CD4-positive, alpha-beta T cell treated with Interleukin-6 at 100 ng/mL for 8 hours (primary cell): ENCODE measurements around the gene TBC1D19.
"Not testable (repeated sequence)": the region's sequence is repeated elsewhere in the genome, so short reads cannot be mapped to it uniquely, and the experiment has no call there.

Source experiments
- DNase-seq: peaks from one replicate; pipeline ENCODE4 v3.0.0-alpha.2; 2020; ENCODE audit warnings: mixed read lengths, low spot score

The TBC1D19 gene, protein sequence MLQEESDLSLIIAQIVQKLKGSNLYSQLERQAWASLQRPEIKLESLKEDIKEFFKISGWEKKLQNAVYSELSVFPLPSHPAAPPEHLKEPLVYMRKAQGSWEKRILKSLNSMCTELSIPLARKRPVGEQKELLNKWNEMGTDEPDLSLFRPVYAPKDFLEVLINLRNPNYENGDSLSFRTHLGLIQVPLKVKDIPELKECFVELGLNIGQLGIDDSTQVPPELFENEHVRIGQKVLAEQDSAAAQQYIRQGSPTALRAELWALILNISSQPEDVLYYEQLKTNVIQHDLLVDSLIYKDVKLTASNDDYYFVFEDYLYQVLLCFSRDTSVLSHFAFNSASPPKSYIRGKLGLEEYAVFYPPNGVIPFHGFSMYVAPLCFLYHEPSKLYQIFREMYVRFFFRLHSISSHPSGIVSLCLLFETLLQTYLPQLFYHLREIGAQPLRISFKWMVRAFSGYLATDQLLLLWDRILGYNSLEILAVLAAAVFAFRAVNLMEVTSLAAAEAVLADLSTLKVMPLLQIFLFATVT

DNA sequence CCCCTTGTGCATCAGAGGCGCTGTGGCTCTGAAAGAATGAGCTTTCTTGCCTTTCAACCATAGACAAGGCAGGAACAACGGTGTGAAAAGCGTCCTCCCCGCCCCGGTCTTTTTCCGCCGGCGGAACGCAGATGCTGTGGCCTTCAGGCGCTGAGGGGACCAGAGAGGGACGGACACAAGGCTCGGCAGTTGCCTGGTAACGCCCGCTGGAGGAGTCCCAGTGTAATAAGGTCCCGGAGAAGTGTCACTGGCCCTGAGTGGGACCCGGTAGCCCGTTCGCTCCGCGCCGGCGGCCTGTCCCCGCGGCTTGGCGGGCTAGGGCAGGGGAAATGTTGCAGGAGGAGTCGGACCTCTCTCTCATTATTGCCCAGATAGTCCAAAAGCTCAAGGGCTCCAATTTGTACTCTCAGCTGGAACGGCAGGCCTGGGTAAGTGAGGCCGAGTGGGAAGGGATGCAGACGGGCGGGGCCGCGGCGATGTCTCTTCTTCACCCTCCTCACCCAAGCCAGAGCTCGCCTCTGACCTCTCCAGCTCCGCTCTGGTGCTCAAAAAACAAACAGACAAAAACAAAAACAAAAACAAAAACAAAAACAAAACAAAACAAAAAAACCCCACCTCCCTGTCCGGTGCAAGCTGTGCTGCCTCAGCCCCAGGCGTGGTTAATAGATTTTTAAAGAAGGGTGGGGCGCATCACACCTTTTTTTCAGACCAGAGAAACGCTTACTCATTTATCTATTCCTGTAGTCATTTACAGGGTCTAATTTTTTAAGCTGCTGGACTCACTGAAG is at the start of gene TBC1D19:
Gene TBC1D19 (plus strand): TSS at position 220 of the 788 bp plus-strand sequence. CDS start 110 bp downstream, at position 330.
- DNase-seq = peak; percentile 86

DNA sequence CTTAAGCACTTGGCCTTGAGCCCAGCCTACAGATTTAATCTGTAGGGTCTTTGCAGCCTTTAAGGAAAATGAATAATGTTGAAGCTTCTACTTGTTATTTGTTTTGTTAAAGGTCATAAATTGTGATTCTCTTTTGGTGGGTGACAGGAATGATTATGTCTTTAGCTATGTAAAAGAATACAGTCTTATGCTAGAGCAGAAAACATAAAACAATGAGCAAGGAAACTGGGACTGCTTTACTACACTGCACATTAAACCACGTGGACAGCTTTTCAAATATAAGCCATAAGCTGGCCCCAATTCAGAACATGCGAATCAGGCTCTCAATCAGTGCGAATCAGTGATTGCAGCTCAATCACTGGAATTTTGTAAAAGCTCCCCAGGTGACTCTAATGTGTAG is 40.9 kb upstream of the TBC1D19 start:
- no peak for DNase-seq

DNA sequence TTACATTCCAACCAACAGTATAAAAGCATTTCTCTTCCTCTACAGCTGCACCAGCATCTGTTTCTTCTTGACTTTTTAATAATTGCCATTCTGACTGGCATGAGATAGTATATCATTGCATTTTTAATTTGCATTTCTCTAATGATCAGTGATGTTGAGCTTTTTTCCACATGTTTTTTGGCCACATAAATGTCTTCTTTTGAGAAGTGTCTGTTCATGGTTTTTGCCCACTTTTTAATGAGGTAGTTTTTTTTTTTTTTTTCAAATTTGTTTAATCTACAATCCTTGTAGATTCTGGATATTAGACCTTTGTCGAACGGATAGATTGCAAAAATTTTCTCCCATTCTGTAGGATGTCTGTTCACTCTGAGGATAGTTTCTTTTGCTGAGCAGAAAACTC is 39.5 kb upstream of the TBC1D19 start:
- DNase-seq = no peak

DNA sequence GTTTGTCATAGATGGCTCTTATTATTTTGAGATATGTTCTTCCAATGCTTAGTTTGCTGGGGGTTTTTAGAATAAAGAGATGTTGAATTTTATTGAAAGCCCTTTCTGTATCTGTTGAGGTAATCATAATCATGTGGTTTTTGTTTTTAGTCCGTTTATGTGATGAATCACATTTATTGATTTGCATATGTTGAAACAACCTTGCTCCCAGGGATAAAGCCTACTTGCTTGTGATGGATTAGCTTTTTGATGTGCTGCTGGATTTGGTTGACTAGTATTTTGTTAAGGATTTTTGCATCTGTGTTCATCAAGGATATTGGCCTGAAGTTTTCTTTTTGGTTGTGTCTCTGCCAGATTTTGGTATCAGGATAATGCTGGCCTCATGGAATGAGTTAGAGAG is 35.5 kb upstream of the TBC1D19 start:
- not testable (repeated sequence) for DNase-seq

DNA sequence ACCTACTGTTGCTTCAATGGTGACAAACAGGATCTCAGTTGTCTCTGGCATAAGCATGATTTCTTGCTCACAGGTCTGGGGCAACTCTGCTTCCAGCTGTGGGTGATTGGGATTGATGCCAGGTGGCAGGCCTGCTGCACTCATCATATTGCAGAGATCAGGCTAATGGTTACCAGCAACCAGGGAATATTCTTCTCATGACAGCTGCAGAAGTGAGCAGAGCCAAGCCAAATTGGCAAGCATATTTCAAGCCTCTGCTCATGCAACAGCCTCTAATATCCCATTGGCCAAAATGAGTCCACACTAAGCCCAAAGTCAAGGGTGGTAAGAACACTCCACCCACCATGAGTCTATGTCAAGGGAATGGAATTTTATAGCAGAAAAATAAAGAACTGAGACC is 26.7 kb upstream of the TBC1D19 start:
- no peak for DNase-seq

DNA sequence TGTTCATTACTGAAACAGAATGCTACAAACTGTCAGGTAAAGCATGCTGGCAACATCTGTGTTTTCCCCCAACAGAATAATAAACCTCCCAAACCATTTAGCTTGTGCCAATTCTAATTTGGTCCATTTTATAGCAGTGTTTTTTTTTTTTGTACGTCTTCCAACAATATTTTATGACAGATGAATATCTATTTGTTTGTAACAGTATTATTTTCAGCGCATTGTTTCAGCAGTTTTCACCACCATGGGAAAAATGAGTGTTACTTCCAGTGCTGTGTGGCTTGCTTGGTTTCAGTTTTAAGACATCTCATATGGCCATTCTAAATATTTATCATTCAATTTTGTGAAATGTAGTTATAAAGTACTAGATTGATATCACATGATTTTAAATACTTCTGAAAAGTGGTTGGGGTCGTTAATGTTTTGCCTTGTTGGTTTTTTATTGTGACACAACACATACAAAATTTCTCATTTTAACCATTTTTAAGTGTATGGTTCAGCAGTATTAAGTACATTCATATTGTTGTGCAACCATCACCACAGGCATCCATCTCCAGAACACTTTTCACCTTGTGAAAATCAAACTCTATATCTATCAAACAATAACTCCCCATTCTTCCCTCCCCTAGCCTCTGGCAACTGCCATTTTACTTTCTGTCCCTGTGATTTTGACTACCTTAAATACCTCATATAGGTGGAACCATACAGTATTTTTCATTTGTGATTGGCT is 25.6 kb upstream of the TBC1D19 start:
- DNase-seq = no peak

DNA sequence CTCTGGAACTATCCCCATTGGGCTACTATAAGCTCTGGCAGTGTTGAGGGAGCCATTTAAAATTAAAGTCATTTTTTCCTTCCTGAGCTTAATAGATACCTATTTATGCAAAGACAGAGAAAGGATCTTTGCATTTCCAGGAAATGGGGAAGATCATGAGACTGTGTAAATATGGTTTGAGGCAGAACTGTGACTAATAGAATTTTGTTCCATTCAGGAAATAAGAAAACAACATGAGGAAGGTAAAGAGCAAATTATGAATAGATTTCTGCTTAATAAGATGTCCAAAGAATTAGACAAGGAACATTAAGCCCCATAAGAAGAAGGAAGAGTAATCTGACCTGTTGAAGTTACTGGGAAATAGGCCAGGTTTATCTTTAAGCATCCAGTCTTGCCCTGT is 17.8 kb upstream of the TBC1D19 start:
- DNase-seq = no peak

DNA sequence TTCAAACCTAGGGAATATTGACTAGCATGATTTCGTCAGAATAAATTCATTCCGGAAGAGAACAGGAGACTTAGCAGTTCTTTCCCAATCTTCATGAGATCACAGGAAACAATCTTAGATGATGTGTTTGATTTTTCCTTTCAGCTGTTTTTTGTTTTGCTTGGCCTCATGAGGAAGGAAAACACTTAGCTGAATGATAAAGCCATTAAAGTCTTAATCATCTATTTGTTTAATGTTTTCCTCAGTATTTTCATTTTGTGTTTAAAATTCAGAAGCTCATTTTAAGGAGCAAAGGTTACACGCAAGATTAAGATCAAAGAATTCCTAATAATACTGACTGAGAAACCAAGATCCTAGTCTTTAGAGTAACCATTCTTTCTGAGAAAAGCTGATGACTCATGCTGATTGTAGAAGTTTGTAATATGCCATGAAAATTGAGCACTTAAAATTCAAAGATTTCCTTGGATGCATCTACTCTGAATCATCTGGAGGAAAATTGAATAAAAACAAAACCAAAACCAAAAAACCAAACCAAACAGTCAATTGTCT is 15.4 kb upstream of the TBC1D19 start:
- no peak for DNase-seq

DNA sequence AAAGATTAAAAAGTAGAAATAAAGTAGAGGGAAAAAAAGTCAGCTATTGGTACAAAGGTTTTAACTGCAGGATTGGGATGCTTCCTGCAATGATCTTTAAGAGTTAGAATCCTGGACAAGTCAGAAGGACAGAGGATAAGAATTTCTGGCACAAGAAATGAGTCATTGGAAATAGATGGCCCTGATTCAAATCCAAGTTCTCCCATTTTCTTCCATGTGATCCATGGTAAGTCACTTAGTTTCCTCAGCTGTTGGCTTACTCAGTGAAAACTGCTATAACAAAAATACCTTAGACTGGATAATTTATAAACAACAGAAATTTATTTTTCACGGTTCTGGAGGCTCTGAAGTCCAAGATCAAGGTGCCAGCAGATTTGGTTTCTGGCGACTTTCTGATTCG is 13.3 kb upstream of the TBC1D19 start:
- DNase-seq = no peak

DNA sequence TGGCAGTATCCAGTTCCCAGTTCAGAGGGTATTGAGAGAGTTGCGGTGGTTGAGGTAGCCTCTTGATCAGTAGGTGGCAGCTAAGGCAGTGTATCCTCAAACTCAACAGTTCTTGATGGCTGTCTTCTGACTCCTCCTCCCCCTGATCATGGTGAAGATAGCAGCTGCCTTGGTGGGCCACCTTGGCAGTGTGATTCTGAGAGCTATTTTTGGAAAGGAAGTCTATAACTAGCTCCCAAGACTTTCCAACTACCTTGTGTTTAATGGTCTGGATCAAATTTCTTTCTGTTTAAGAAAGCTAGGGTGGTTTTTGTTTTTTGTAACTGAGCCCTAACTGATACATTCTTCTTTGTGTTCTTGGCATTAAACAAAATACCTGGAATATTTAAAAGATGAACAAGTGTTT is 10.5 kb upstream of the TBC1D19 start:
- no peak for DNase-seq

DNA sequence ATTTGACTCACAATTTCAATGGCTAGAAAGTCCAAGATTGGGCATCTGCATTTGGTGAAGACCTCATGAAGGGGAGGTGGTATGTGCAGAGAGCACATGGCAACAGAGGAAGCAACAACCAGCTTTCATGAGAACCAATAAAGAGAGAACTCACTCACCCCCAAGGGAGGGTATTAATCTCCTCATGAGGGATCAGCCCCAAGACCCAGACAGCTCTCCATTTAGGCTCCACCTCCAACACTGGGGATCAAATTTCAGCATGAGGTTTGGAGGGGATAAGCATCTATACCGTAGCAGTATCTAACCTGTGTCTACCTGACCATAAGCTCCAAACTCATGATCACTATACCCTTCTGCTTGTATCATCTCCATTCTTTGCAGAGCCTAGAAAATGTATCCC is 9.3 kb upstream of the TBC1D19 start:
- DNase-seq = no peak

DNA sequence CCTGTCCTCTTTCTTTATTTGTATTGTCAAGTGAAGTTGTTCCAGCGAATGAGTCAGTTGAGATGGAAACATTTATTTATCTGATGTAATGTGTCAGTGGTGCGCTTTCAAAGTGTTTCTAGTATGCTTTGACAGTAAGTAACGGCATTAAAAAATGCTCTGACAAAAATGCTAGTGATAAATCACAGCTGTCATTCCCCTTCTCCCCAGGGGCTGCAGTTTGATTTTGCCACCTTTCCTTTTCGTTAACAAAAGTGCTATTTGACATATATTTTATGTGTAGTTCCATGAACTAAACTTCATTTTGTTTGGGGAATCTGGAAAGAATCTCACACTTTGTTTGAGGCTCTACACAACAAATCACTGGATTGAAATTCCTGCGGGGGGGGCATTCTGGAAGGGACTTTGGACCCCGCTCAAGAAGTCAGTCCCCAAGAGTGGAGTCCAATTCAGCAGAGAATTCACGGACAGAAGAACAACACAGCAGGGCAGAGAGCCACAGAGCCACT is 7.6 kb upstream of the TBC1D19 start:
- no peak for DNase-seq

DNA sequence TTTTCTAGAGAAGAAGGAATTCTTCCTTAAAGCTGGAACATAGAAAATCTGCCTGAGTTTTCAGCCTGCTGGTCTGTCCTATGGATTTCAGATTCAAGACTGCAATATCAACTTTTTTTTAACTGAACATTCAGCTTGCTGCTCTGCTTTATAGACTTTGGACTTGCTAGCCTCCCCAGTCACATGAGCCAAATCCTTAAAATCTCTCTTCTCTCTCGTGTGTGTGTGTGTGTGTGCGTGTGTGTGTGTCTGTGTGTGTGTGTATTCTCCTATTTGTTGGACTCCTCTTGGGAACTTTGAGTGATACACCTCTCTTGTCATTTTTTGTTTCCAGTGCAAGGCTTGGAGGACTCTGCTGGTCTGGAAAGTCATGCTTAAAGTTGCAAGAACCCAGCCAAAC is 6.8 kb upstream of the TBC1D19 start:
- no peak for DNase-seq

DNA sequence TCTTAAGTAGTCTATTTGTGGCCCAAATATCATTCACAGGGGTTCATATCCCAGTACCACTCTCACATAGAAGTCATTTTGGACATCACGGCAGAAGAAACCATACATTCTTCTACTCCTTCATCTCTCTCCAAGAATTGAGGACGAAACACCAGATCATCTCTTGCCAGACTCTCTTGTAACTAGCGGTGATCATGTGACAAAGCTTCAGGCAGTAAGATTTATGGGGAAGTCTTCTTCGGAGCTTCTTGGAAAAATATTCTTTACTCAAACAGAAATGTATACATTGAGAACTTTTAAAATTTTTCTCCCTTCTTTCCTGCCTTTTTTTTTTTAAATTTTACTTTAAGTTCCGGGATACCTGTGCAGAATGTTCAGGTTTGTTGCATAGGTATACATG is 4.7 kb upstream of the TBC1D19 start:
- no peak for DNase-seq

DNA sequence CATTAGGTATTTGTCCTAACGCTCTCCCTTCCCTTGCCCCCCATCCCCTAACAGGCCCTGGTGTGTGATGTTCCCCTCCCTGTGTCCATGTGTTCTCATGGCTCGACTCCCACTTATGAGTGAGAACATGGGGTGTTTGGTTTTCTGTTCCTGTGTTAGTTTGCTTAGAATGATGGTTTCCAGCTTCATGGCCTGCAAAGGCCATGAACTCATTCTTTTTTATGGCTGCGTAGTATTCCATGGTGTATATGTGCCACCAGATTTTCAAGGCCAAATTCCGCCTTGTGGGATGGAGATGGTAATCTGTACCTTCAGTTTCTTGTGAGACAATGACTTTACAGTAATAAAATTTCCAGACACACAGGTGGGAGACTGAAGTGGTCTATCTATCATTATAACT is 2.5 kb upstream of the TBC1D19 start:
- not testable (repeated sequence) for DNase-seq

DNA sequence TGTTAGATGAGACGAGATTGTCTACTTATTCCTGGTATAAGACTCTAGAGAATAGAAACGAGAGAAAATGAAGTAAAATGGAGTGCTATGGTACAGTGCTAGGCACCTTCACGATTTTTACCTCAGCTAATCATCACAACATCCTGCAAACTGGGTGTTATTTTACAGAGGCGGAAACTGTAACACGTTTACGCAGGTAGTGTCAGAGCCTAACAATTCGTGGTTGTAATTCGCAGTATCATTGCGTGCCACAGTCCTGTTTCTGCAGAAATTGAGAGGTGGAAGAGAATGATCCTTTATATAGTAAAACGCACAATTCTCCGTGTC is 383 bp upstream of the TBC1D19 start:
- DNase-seq = peak; percentile 70

DNA sequence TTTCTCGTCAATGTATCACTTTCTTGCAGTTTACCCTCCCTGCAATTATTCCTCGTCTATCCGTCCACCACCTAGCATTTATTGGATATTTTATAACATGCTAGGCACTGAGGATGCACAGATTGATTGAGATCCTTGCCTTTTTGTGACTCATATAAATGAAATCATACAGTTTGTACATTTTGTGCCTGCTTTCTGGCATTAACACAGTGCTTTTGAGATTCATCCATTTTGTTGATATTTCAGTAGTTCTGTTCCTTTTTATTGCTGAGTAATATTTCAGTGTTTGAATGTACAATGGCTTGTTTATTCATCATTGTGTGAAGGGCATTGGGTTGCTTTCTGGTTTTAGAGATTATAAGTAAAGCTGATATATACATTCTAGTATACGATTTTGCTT is 841 bp downstream of the TBC1D19 start:
- DNase-seq = no peak

DNA sequence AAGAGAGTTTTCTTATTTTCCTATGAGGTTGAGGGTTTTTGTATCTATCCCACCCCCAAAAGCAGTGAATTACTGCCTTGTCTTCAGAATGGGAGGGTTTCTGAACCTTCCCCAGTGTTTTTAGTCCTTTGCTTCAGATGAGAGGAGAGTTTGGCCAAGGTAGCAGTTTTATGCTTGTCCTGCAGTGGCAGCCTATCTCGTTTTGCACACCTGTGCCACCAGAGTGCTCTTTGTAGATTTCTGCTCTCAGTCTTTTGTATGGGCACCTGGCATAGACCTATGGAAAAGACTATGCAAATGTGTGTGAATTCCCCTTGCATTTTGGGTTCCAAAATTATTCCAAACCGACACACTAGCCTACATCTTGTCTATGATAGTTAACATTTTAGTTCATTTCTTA is 5.8 kb downstream of the TBC1D19 start:
- DNase-seq = no peak

DNA sequence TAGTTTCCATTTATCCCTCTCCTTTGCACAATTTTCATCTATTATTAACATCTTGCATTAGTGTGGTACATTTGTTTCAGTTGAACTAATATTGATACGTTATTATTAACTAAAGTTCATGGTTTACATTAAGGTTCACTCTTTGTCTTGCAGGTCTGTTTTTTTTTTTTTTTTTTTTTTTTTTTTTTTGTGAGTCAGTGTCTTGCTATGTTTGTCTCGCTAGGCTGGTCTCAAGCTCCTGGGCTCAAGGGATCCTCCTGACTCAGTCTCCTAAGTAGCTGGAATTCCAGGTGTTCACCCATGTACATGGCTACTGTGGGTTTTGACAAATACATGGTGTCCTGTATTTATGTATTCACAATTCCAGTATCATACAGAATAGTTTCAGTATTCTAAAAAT is 6.8 kb downstream of the TBC1D19 start:
- no peak for DNase-seq

DNA sequence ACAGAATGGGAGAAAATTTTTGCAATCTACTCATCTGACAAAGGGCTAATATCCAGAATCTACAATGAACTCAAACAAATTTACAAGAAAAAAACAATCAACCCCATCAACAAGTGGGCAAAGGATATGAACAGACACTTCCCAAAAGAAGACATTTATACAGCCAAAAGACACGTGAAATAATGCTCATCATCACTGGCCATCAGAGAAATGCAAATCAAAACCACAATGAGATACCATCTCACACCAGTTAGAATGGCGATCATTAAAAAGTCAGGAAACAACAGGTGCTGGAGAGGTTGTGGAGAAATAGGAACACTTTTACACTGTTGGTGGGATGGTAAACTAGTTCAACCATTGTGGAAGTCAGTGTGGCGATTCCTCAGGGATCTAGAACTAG is 9.7 kb downstream of the TBC1D19 start:
- DNase-seq = not testable (repeated sequence)

DNA sequence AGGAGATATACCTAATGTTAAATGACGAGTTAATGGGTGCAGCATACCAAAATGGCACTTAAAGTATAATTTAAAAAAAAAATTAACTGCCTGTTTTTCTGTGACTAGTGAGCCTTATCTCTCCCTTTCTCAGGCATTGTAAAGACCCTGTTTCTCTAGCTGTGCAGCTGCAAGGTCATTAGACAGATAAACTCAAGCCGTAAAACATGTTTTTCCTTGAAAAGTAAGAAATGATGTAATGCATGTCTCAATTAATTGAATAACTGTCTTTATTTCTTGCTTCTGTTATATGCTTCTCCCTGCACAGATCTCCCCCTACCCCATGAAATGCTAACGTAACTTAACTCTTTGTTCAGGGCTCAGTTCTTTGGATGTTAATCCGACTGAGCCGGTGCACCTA is 10.5 kb downstream of the TBC1D19 start:
- no peak for DNase-seq

DNA sequence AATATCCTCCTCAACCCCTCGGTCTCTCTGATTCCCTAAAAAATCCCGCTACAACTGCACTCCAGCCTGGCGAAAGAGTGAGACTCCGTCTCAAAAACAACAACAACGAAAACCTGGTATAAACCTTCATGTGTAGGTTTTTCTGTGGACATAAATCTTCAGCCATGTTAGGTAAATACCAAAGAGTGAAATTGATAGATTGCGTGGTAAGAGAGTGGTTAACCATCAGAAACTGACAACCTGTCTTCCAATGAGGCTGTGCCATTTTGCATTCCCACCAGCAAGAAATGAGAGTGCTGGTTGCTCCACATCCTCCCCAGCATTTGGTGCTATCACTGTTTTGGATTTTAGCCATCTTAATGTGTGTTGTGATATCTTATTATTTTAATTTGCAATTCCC is 10.9 kb downstream of the TBC1D19 start:
- DNase-seq = no peak
